NK-92 (cell line): Measurements from ENCODE around the gene UBE3A.

Experiments used
- DNase-seq: peaks from one replicate; lab custom pipeline; 2025; ENCODE audit not compliant: unreplicated experiment; lab: John Stamatoyannopoulos, UW

Gene UBE3A

GRCh38 chr15:25335279-25335678 is 103.5 kb downstream of the UBE3A start:
- DNase-seq = no peak

GRCh38 chr15:25333049-25333448 is 105.8 kb downstream of the UBE3A start:
- DNase-seq = no peak

GRCh38 chr15:25332306-25332705 is 106.5 kb downstream of the UBE3A start:
- DNase-seq = no peak

GRCh38 chr15:25331860-25332259 is 107.0 kb downstream of the UBE3A start:
- no peak for DNase-seq

- no peak for DNase-seq
Observed at GRCh38 chr15:25331404-25331803, 107.4 kb downstream of the UBE3A start.

- no peak for DNase-seq
Observed at GRCh38 chr15:25329696-25330095, 109.1 kb downstream of the UBE3A start.

GRCh38 chr15:25327686-25328085 is 111.1 kb downstream of the UBE3A start:
- DNase-seq = no peak

GRCh38 chr15:25325187-25325586 is 113.6 kb downstream of the UBE3A start:
- no peak for DNase-seq

- no peak for DNase-seq
Observed at GRCh38 chr15:25323420-25323819, 115.4 kb downstream of the UBE3A start.

GRCh38 chr15:25287823-25288222 is 151.0 kb downstream of the UBE3A start:
- no peak for DNase-seq
